HCT116 (cell line): ENCODE measurements around the gene OR2V2. TPM values are rescaled to one million over a fixed set of nuclear protein-coding genes. Genes with fewer than 3 reads are reported as not detected.

ENCODE experiments used
- ATAC-seq: fragments of 200-7000 bp; cut with Tn5 transposase; 2 replicates; pipeline ENCODE4 v1.9.1; 2020; ENCODE audit warnings: mild to moderate bottlenecking, moderate library complexity
- BruUV-seq: library from RNA; stranded (reverse); fragments of 400-500 nt; replicated peaks from 2 replicates; lab custom pipeline; 2021; lab: Mats Ljungman, UMichigan
- CTCF ChIA-PET: fragments of 300-600 bp; sonication (Branson Sonifier 250); formaldehyde crosslinking; loops from one replicate; lab custom pipeline; 2021; ENCODE audit warnings: antibody characterized with exemption; lab: Charles Lee
- POLR2A ChIA-PET: fragments of 300-600, 350-600 bp; sonication (Branson Sonifier 250); formaldehyde crosslinking; loops from one replicate; lab custom pipeline; 2021; ENCODE audit warnings: antibody characterized with exemption; lab: Charles Lee
- RAD21 ChIA-PET, 2 experiments: fragments of 300-600 bp; sonication (Branson Sonifier 250); formaldehyde crosslinking; loops; one replicate each; lab custom pipeline; 2023; ENCODE audit warnings: low total read pairs in 2 of 2; ENCODE audit not compliant: uncharacterized antibody in 2 of 2, unreplicated experiment in 2 of 2, low non-redundant PET in 1 of 2; lab: Charles Lee
- DNase-seq: peaks from one replicate; pipeline ENCODE4 v3.0.0-alpha.2; 2010; ENCODE audit warnings: low read depth, low spot score
- H2AFZ ChIP-seq: fragments of 200-600 bp; shearing (Covaris generic), sonication (generic); 2 replicates; pipeline ENCODE4 v1.6.1; 2017; ENCODE audit warnings: low read depth, mixed run types, mixed read lengths, antibody characterized with exemption, low read length; ENCODE audit not compliant: poor library complexity, severe bottlenecking
- H3K27ac ChIP-seq: 2 replicates; pipeline ENCODE4 v1.5.1; 2012; ENCODE audit warnings: low read depth, low read length
- H3K27me3 ChIP-seq: fragments of 200-600 bp; sonication (generic); 2 replicates; pipeline ENCODE4 v1.6.1; 2016; ENCODE audit warnings: mixed run types, low read length, mixed read lengths; ENCODE audit not compliant: insufficient read depth
- H3K36me3 ChIP-seq, 2 experiments: fragments of 200-500 bp in 1 of 2; fragments of 200-600 bp in 1 of 2; sonication (Bioruptor generic) in 1 of 2; sonication (generic) in 1 of 2; 2 replicates each; pipeline versions ENCODE4 v1.5.1 to v1.6.1; 2014 to 2016; ENCODE audit warnings: low read length in 2 of 2, inconsistent platforms in 1 of 2, mixed read lengths in 1 of 2, mixed run types in 1 of 2; ENCODE audit not compliant: insufficient read depth in 2 of 2, control insufficient read depth in 1 of 2
- H3K4me1 ChIP-seq, 2 experiments: fragments of 200-600 bp in 1 of 2; sonication (generic) in 1 of 2; 2 replicates each; pipeline versions ENCODE4 v1.5.1 to v1.6.1; 2012 to 2017; ENCODE audit warnings: low read length in 2 of 2, inconsistent platforms in 1 of 2, mild to moderate bottlenecking in 1 of 2, mixed read lengths in 1 of 2, mixed run types in 1 of 2, moderate library complexity in 1 of 2; ENCODE audit not compliant: insufficient read depth in 2 of 2, control insufficient read depth in 1 of 2
- H3K4me2 ChIP-seq: fragments of 200-600 bp; sonication (generic); 2 replicates; pipeline ENCODE4 v1.6.1; 2017; ENCODE audit warnings: mixed run types, low read length, mixed read lengths
- H3K4me3 ChIP-seq, 2 experiments: fragments of 200-600 bp in 1 of 2; sonication (generic) in 1 of 2; replicated peaks in 1 of 2; 2 replicates each; pipeline ENCODE4 v1.5.1; 2011 to 2016; ENCODE audit warnings: low read length in 2 of 2, control low read depth in 1 of 2, low read depth in 1 of 2, mild to moderate bottlenecking in 1 of 2, mixed read lengths in 1 of 2, mixed run types in 1 of 2
- H3K79me2 ChIP-seq: fragments of 200-600 bp; sonication (generic); 2 replicates; pipeline ENCODE4 v1.6.1; 2017; ENCODE audit warnings: mild to moderate bottlenecking, mixed run types, low read length, moderate library complexity, mixed read lengths; ENCODE audit not compliant: insufficient read depth
- H3K9ac ChIP-seq: fragments of 200-600 bp; sonication (generic); 2 replicates; pipeline ENCODE4 v1.6.1; 2016; ENCODE audit warnings: low read length, mixed read lengths
- H3K9me2 ChIP-seq: fragments of 200-600 bp; sonication (generic), shearing (Covaris generic); 2 replicates; pipeline ENCODE4 v1.6.1; 2017; ENCODE audit warnings: mixed run types, mild to moderate bottlenecking, moderate library complexity; ENCODE audit not compliant: insufficient read depth
- H3K9me3 ChIP-seq, 2 experiments: fragments of 200-500 bp in 1 of 2; fragments of 200-600 bp in 1 of 2; sonication (Bioruptor generic) in 1 of 2; sonication (generic) in 1 of 2; 2 replicates each; pipeline ENCODE4 v1.6.1; 2014 to 2017; ENCODE audit warnings: low read length in 2 of 2, mixed read lengths in 2 of 2, inconsistent platforms in 1 of 2, low read depth in 1 of 2, mild to moderate bottlenecking in 1 of 2, mixed run types in 1 of 2, moderate library complexity in 1 of 2; ENCODE audit not compliant: control insufficient read depth in 1 of 2, insufficient read depth in 1 of 2
- H4K20me1 ChIP-seq: fragments of 200-600 bp; sonication (generic), shearing (Covaris generic); 2 replicates; pipeline ENCODE4 v1.6.1; 2017; ENCODE audit warnings: mixed run types, mild to moderate bottlenecking, moderate library complexity; ENCODE audit not compliant: insufficient read depth
- ATF3 ChIP-seq: IDR thresholded peaks from 2 replicates; pipeline ENCODE4 v1.6.1; 2012
- CBX3 ChIP-seq: IDR thresholded peaks from 2 replicates; pipeline ENCODE4 v1.6.1; 2012; ENCODE audit warnings: low read depth
- CEBPB ChIP-seq: IDR thresholded peaks from 2 replicates; pipeline ENCODE4 v1.6.1; 2012; ENCODE audit warnings: low read depth
- CTCF ChIP-seq, 3 experiments: fragments of 200-600 bp in 1 of 3; sonication (generic) in 1 of 3; IDR thresholded peaks in 2 of 3; conservative IDR thresholded peaks in 1 of 3; 2 replicates each; pipeline ENCODE4 v1.5.1; 2012 to 2017; ENCODE audit warnings: low read depth in 2 of 3, low read length in 2 of 3, antibody characterized with exemption in 1 of 3, borderline replicate concordance in 1 of 3, control low read depth in 1 of 3, mild to moderate bottlenecking in 1 of 3, mixed read lengths in 1 of 3, mixed run types in 1 of 3, moderate library complexity in 1 of 3; ENCODE audit not compliant: insufficient read depth in 1 of 3
- EGR1 ChIP-seq: IDR thresholded peaks from 2 replicates; pipeline ENCODE4 v1.6.1; 2012; ENCODE audit warnings: low read depth
- ELF1 ChIP-seq: IDR thresholded peaks from 2 replicates; pipeline ENCODE4 v1.6.1; 2012; ENCODE audit warnings: low read depth, borderline replicate concordance
- EZH2 ChIP-seq: fragments of 200-600 bp; sonication (generic); IDR thresholded peaks from 2 replicates; pipeline ENCODE4 v1.6.1; 2017; ENCODE audit warnings: antibody characterized with exemption, mixed run types
- EZH2phosphoT487 ChIP-seq: fragments of 200-600 bp; IDR thresholded peaks from 2 replicates; pipeline ENCODE4 v1.6.1; 2018; ENCODE audit warnings: antibody characterized with exemption, borderline replicate concordance
- FOSL1 ChIP-seq: IDR thresholded peaks from 2 replicates; pipeline ENCODE4 v1.6.1; 2012; ENCODE audit warnings: low read depth
- POLR2AphosphoS5 ChIP-seq: IDR thresholded peaks from 2 replicates; pipeline ENCODE4 v1.6.1; 2011; ENCODE audit warnings: mild to moderate bottlenecking, low read depth, low read length, moderate library complexity
- RAD21 ChIP-seq: IDR thresholded peaks from 2 replicates; pipeline ENCODE4 v1.6.1; 2012; ENCODE audit warnings: low read depth, mild to moderate bottlenecking
- REST ChIP-seq: IDR thresholded peaks from 2 replicates; pipeline ENCODE4 v1.6.1; 2012; ENCODE audit warnings: low read depth
- SIN3A ChIP-seq: IDR thresholded peaks from 2 replicates; pipeline ENCODE4 v1.6.1; 2012; ENCODE audit warnings: low read depth
- SP1 ChIP-seq: IDR thresholded peaks from 2 replicates; pipeline ENCODE4 v1.6.1; 2012; ENCODE audit warnings: low read depth
- SRF ChIP-seq: IDR thresholded peaks from 2 replicates; pipeline ENCODE4 v1.6.1; 2012; ENCODE audit warnings: low read depth
- TCF7L2 ChIP-seq: IDR thresholded peaks from 2 replicates; pipeline ENCODE4 v1.7.0; 2011; ENCODE audit warnings: borderline replicate concordance, inconsistent platforms; ENCODE audit not compliant: insufficient read depth, insufficient read length; ENCODE audit errors: extremely low read depth
- YY1 ChIP-seq: IDR thresholded peaks from 2 replicates; pipeline ENCODE4 v1.6.1; 2011; ENCODE audit warnings: low read length, low read depth, moderate library complexity, mild to moderate bottlenecking; ENCODE audit not compliant: insufficient replicate concordance; ENCODE audit errors: extremely low read depth
- ZBTB33 ChIP-seq: IDR thresholded peaks from 2 replicates; pipeline ENCODE4 v1.6.1; 2011; ENCODE audit warnings: mild to moderate bottlenecking, low read length, moderate library complexity; ENCODE audit not compliant: insufficient replicate concordance; ENCODE audit errors: extremely low read depth
- ZFX ChIP-seq: fragments of 450-650 bp; IDR thresholded peaks from 2 replicates; pipeline ENCODE4 v1.6.1; 2017
- ZNF274 ChIP-seq: fragments of 200-500 bp; sonication (Bioruptor generic); IDR thresholded peaks from 2 replicates; pipeline ENCODE4 v1.6.1; 2014; ENCODE audit warnings: mild to moderate bottlenecking, low read depth, low read length, inconsistent platforms
- intact Hi-C: fragments of 100-400 bp; cut with micrococcal nuclease; formaldehyde crosslinking; loops from 2 replicates; pipeline ENCODE4 v1.10.0; 2022
- total RNA-seq: library from RNA; stranded (reverse); gene quantifications from one replicate; pipeline ENCODE4 v1.2.1, GENCODE V29; 2021; ENCODE audit not compliant: unreplicated experiment

Gene OR2V2
- total RNA-seq, 1 experiment from 2014 or later = not detected

GRCh38 chr5:181120761-181121160, 26.6 kb upstream of the OR2V2 start:
- no TSS peak for BruUV-seq
- H3K4me3 ChIP-seq = no peak overlapping the region
- ATAC-seq (no peak), DNase-seq (no peak)
- POLR2A ChIA-PET = no interaction called here
- H3K9me2 ChIP-seq = no peaks in the 10 kb centered on the region
- no peak overlapping the region for H2AFZ ChIP-seq
- RAD21 ChIA-PET = no interaction called here
- no peaks in the 10 kb centered on the region for H3K9me3 ChIP-seq
- intact Hi-C loops = no loop called here
- H3K27ac ChIP-seq = no peak overlapping the region
- CTCF ChIA-PET = no interaction called here
- H3K4me1 ChIP-seq = peaks cover 10 to 14% of the 10 kb centered on the region in 2 experiments
- H3K36me3 ChIP-seq = no peaks in the 10 kb centered on the region
- H3K79me2 ChIP-seq = no peaks in the 10 kb centered on the region
- no peak overlapping the region for H3K9ac ChIP-seq
- H3K4me2 ChIP-seq = peak overlapping the region; percentile 42
- no peaks in the 10 kb centered on the region for H3K27me3 ChIP-seq
- TF ChIP-seq SRF (no peak), ELF1 (no peak), YY1 (no peak), ZBTB33 (no peak), ZFX (no peak), EZH2phosphoT487 (no peak), EGR1 (no peak), TCF7L2 (no peak), REST (no peak), CEBPB (no peak), ZNF274 (no peak), RAD21 (no peak), CTCF (IDR thresholded peaks at IDR 0.05 in 2 of 3, conservative IDR thresholded peaks at IDR 0.05 in 1 of 3; ENCODE audit: borderline replicate concordance in 1 of 3, insufficient read depth in 1 of 3, low read depth in 2 of 3, low read length in 2 of 3) (no peak), SIN3A (no peak), ATF3 (no peak), POLR2AphosphoS5 (no peak), CBX3 (no peak), SP1 (no peak), EZH2 (no peak), FOSL1 (no peak)
- H4K20me1 ChIP-seq = no peaks in the 10 kb centered on the region
